Mesenchymal stem cell (in vitro differentiated cells and primary cell): Measurements from ENCODE around the gene SRY.
"Not testable (repeated sequence)": the region's sequence is repeated elsewhere in the genome, so short reads cannot be mapped to it uniquely, and the experiment has no call there.

Experiments used
- DNase-seq: peaks from one replicate; pipeline ENCODE4 v3.0.0-alpha.2; 2013
- H2AFZ ChIP-seq: one replicate; pipeline ENCODE4 v1.6.1; 2013; ENCODE audit warnings: low read depth, mild to moderate bottlenecking, control low read depth, inconsistent platforms, low read length, moderate library complexity
- H2AK5ac ChIP-seq: 2 replicates; pipeline ENCODE4 v1.6.1; 2013; ENCODE audit warnings: low read length, moderate library complexity, mild to moderate bottlenecking, inconsistent platforms; ENCODE audit not compliant: severe bottlenecking
- H2BK120ac ChIP-seq: one replicate; pipeline ENCODE4 v1.6.1; 2013; ENCODE audit warnings: low read depth, mild to moderate bottlenecking, inconsistent platforms, low read length, moderate library complexity
- H2BK12ac ChIP-seq, 2 experiments: one replicate each; pipeline ENCODE4 v1.6.1; 2013; ENCODE audit warnings: inconsistent platforms in 2 of 2, low read length in 2 of 2, mild to moderate bottlenecking in 2 of 2, moderate library complexity in 2 of 2, control low read depth in 1 of 2
- H2BK15ac ChIP-seq: one replicate; pipeline ENCODE4 v1.6.1; 2013; ENCODE audit warnings: mild to moderate bottlenecking, low read depth, inconsistent platforms; ENCODE audit not compliant: poor library complexity, severe bottlenecking
- H2BK5ac ChIP-seq: 2 replicates; pipeline ENCODE4 v1.6.1; 2013; ENCODE audit warnings: low read depth, mild to moderate bottlenecking, low read length, control low read depth, inconsistent platforms; ENCODE audit not compliant: poor library complexity, severe bottlenecking
- H3K14ac ChIP-seq, 2 experiments: one replicate each; pipeline ENCODE4 v1.6.1; 2013; ENCODE audit warnings: inconsistent platforms in 2 of 2, low read length in 2 of 2, control low read depth in 1 of 2, mild to moderate bottlenecking in 1 of 2, moderate library complexity in 1 of 2
- H3K18ac ChIP-seq, 2 experiments: one replicate each; pipeline ENCODE4 v1.6.1; 2013; ENCODE audit warnings: inconsistent platforms in 2 of 2, low read length in 2 of 2, control low read depth in 1 of 2, low read depth in 1 of 2, mild to moderate bottlenecking in 1 of 2
- H3K23ac ChIP-seq, 2 experiments: one replicate each; pipeline ENCODE4 v1.6.1; 2013; ENCODE audit warnings: inconsistent platforms in 2 of 2, low read length in 2 of 2, mild to moderate bottlenecking in 2 of 2, moderate library complexity in 2 of 2, control low read depth in 1 of 2
- H3K27ac ChIP-seq: 2 replicates; pipeline ENCODE4 v1.5.1; 2013; ENCODE audit warnings: mild to moderate bottlenecking, moderate library complexity, low read length, control low read depth, inconsistent platforms; ENCODE audit not compliant: poor library complexity, severe bottlenecking
- H3K27me3 ChIP-seq, 2 experiments: 2 replicates each; pipeline versions ENCODE4 v1.6.1 to v1.7.0; 2013; ENCODE audit warnings: low read length in 2 of 2, mild to moderate bottlenecking in 2 of 2, moderate library complexity in 2 of 2, control low read depth in 1 of 2, inconsistent platforms in 1 of 2; ENCODE audit not compliant: control insufficient read depth in 1 of 2, insufficient read depth in 1 of 2
- H3K36me3 ChIP-seq, 2 experiments: 2 replicates each; pipeline versions ENCODE4 v1.6.1 to v1.7.0; 2013; ENCODE audit warnings: low read length in 2 of 2, control low read depth in 1 of 2, inconsistent platforms in 1 of 2, low read depth in 1 of 2, mild to moderate bottlenecking in 1 of 2; ENCODE audit not compliant: insufficient read depth in 2 of 2, control insufficient read depth in 1 of 2
- H3K4ac ChIP-seq, 2 experiments: one replicate each; pipeline ENCODE4 v1.6.1; 2013; ENCODE audit warnings: inconsistent platforms in 2 of 2, low read length in 2 of 2, mild to moderate bottlenecking in 2 of 2, moderate library complexity in 2 of 2, control low read depth in 1 of 2, low read depth in 1 of 2
- H3K4me1 ChIP-seq: 2 replicates; pipeline ENCODE4 v1.6.1; 2013; ENCODE audit warnings: low read depth, low read length, control low read depth; ENCODE audit not compliant: control insufficient read depth, insufficient read depth
- H3K4me2 ChIP-seq: 2 replicates; pipeline ENCODE4 v1.6.1; 2013; ENCODE audit warnings: low read length, mild to moderate bottlenecking, inconsistent platforms; ENCODE audit not compliant: poor library complexity, severe bottlenecking
- H3K4me3 ChIP-seq, 2 experiments: 2 replicates each; pipeline versions ENCODE4 v1.5.1 to v1.7.0; 2013; ENCODE audit warnings: low read length in 2 of 2, mild to moderate bottlenecking in 2 of 2, control low read depth in 1 of 2, low read depth in 1 of 2; ENCODE audit not compliant: insufficient read depth in 1 of 2
- H3K79me1 ChIP-seq: replicated peaks from 2 replicates; pipeline ENCODE4 v1.6.1; 2013; ENCODE audit warnings: mild to moderate bottlenecking, control low read depth, low read length, inconsistent platforms; ENCODE audit not compliant: poor library complexity, severe bottlenecking
- H3K9ac ChIP-seq: 2 replicates; pipeline ENCODE4 v1.7.0; 2013; ENCODE audit warnings: mild to moderate bottlenecking, low read length, moderate library complexity
- H3K9me3 ChIP-seq: 2 replicates; pipeline ENCODE4 v1.7.0; 2013; ENCODE audit warnings: mild to moderate bottlenecking, low read length; ENCODE audit not compliant: control insufficient read depth
- H4K8ac ChIP-seq: one replicate; pipeline ENCODE4 v1.6.1; 2013; ENCODE audit warnings: inconsistent platforms, mild to moderate bottlenecking, low read length, moderate library complexity
- H4K91ac ChIP-seq: one replicate; pipeline ENCODE4 v1.6.1; 2013; ENCODE audit warnings: mild to moderate bottlenecking, low read length, inconsistent platforms
- WGBS: methylation state at CpG from one replicate; pipeline ENCODE4 v1.1.7; 2013; ENCODE audit warnings: mixed read lengths; 5-methylcytosine and 5-hydroxymethylcytosine counted together

SRY gene

DNA sequence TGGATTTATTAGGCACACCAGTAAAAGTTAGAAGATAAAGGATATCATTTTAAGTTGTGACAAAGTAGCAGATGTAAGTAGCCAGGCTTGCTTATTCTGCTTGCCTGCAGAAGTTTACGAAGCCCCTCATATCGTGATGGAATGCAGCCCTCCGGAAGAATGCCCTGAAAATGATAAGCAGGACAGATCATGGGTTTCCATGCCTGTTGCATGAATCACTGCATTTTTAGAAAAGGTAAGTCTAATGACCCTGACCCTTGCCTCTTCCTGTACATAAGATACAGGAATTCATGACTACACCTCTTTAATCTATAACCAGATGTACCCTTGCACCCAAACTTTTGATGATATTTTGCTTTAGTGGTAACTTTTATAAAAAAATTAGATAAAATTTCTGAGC is 37.0 kb upstream of the SRY start:
- Histone ChIP-seq H3K18ac (no peak overlapping the region), H3K4me2 (no peak overlapping the region)

DNA sequence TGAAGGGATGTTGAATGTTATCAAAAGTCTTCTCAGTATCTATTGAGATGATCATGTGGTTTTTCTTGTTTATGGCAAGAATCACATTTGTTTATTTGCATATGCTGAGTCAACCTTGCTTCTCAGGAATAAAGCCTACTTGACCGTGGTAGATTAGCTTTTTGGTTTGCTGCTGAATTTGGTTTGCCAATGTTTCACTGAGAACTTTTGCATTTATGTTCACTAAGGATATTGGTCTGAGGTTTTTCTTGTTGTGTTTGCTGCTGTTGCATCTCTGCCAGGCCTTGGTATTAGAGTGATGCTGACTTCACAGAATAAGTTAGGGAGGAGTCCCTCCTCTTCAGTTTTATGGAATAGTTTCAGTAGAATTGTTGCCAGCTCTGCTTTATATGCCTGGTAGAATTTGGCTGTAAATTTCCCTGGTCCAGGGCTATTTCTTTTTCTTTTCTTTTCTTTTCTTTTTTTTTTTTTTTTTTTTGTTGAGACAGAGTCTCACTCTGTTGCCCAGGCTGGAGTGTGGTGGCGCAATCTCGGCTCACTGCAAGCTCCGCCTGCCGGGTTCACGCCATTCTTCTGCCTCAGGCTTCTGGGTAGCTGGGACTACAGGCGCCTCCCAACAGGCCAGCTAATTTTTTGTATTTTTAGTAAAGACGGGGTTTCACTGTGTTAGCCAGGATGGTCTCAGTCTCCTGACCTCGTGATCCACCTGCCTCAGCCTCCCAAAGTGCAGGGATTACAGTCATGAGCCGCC is 29.8 kb upstream of the SRY start:
- not testable (repeated sequence) for H3K4me2 ChIP-seq, H3K4me1 ChIP-seq, H2BK120ac ChIP-seq, H3K9me3 ChIP-seq, H2BK15ac ChIP-seq, H3K27me3 ChIP-seq, H3K36me3 ChIP-seq, H2BK5ac ChIP-seq, H3K4me3 ChIP-seq, H3K23ac ChIP-seq, H4K8ac ChIP-seq, H3K14ac ChIP-seq, H3K18ac ChIP-seq, H3K27ac ChIP-seq, H3K9ac ChIP-seq, H3K79me1 ChIP-seq, H2AK5ac ChIP-seq, H3K4ac ChIP-seq, H4K91ac ChIP-seq, H2AFZ ChIP-seq, H2BK12ac ChIP-seq
- DNase-seq, result peak; percentile 66
- WGBS, result 83% methylated on average over 10 of the region's 10 CpGs

More for the DNA sequence above, 37.0 kb upstream of the SRY start:
- H2BK15ac ChIP-seq, result no peak overlapping the region
- H2BK5ac ChIP-seq, result no peak overlapping the region
- no peak overlapping the region for H4K91ac ChIP-seq
- H3K9ac ChIP-seq, result no peak overlapping the region
- H3K23ac ChIP-seq, result no peak overlapping the region
- no peaks in the 10 kb centered on the region for H3K27me3 ChIP-seq
- no peak overlapping the region for H4K8ac ChIP-seq
- H3K4ac ChIP-seq, result no peak overlapping the region
- H2BK12ac ChIP-seq, result no peak overlapping the region
- no peak overlapping the region for H3K14ac ChIP-seq
- H3K9me3 ChIP-seq, result no peaks in the 10 kb centered on the region
- 24% methylated on average over 3 of the region's 3 CpGs for WGBS
- no peak overlapping the region for H2AFZ ChIP-seq
- H3K4me1 ChIP-seq, result no peaks in the 10 kb centered on the region
- H2BK120ac ChIP-seq, result no peak overlapping the region
- H3K79me1 ChIP-seq, result no peaks in the 10 kb centered on the region
- no peak for DNase-seq
- H2AK5ac ChIP-seq, result no peak overlapping the region
- H3K27ac ChIP-seq, result no peak overlapping the region
- no peaks in the 10 kb centered on the region for H3K36me3 ChIP-seq
- no peak overlapping the region for H3K4me3 ChIP-seq

DNA sequence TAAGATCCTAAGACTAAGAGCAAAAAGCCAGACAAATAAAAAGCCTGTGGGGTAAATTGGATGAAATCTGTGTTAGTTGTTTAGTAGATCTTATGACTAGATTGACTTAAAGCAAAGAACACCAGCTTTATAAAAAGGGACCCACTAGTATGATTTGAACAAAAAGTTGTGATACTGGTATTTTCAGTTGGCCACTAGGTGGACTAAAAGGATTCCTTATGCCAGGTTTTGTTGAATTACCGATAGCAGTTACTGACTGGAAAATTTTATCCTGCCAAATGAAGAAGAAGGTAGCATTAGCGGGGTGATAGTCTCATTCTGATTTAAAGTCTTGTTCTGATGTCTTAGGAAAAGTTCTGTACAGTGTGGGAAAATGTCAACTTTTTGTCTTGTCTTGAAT is 12.8 kb upstream of the SRY start:
- no peak overlapping the region for H2BK15ac ChIP-seq
- no peaks in the 10 kb centered on the region for H3K79me1 ChIP-seq
- H3K9me3 ChIP-seq, result no peaks in the 10 kb centered on the region
- H3K4me2 ChIP-seq, result no peak overlapping the region
- no peaks in the 10 kb centered on the region for H3K27me3 ChIP-seq
- H3K27ac ChIP-seq, result no peak overlapping the region
- no peak overlapping the region for H2BK12ac ChIP-seq
- no peak overlapping the region for H3K18ac ChIP-seq
- no peak overlapping the region for H3K14ac ChIP-seq
- H4K91ac ChIP-seq, result no peak overlapping the region
- no peak overlapping the region for H2BK120ac ChIP-seq
- no peaks in the 10 kb centered on the region for H3K4me1 ChIP-seq
- H3K4ac ChIP-seq, result no peak overlapping the region
- H3K4me3 ChIP-seq, result no peak overlapping the region
- 61% methylated on average over 2 of the region's 2 CpGs for WGBS
- H3K23ac ChIP-seq, result no peak overlapping the region
- H2AFZ ChIP-seq, result no peak overlapping the region
- H2AK5ac ChIP-seq, result no peak overlapping the region
- no peaks in the 10 kb centered on the region for H3K36me3 ChIP-seq
- H4K8ac ChIP-seq, result no peak overlapping the region
- no peak overlapping the region for H3K9ac ChIP-seq
- DNase-seq, result peak; percentile 37
- no peak overlapping the region for H2BK5ac ChIP-seq

DNA sequence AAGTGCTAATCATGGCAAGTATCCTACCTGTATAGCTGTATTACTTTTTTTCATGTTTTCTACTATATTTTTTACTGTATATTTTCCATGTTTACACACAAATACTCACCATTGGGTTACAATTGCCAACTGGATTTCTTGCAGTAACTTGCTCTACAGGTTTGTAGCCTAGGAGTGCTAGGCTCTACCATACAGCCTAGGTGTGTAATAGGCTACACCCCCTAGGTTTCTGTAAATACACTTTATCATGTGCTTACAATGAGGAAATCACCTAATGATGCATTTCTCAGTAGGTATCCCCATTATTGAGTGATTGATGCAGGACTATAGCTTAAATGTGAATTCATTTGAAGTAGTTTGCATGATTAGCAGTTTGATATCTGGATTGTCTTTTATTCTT is 10.5 kb upstream of the SRY start:
- H4K91ac ChIP-seq, result no peak overlapping the region
- no peak overlapping the region for H4K8ac ChIP-seq
- no peak overlapping the region for H3K4me3 ChIP-seq
- no peak overlapping the region for H3K27ac ChIP-seq
- no peak overlapping the region for H2AK5ac ChIP-seq
- no peak overlapping the region for H3K4me2 ChIP-seq
- H3K4ac ChIP-seq, result no peak overlapping the region
- no peaks in the 10 kb centered on the region for H3K36me3 ChIP-seq
- no peak overlapping the region for H3K14ac ChIP-seq
- H3K79me1 ChIP-seq, result no peaks in the 10 kb centered on the region
- H2AFZ ChIP-seq, result no peak overlapping the region
- H2BK12ac ChIP-seq, result no peak overlapping the region
- H3K9ac ChIP-seq, result no peak overlapping the region
- no peak for DNase-seq
- H2BK15ac ChIP-seq, result no peak overlapping the region
- no peaks in the 10 kb centered on the region for H3K9me3 ChIP-seq
- H3K23ac ChIP-seq, result no peak overlapping the region
- H3K27me3 ChIP-seq, result no peaks in the 10 kb centered on the region
- no peak overlapping the region for H2BK120ac ChIP-seq
- no peak overlapping the region for H3K18ac ChIP-seq
- no peaks in the 10 kb centered on the region for H3K4me1 ChIP-seq
- H2BK5ac ChIP-seq, result no peak overlapping the region
